GM10248 (cell line): ENCODE measurements around the gene RBBP8NL.

Experiments
- CTCF ChIA-PET: fragments of 300-600 bp; sonication (Branson Sonifier 250); formaldehyde crosslinking; extraction: SDS; loops from one replicate; lab custom pipeline; 2021; ENCODE audit warnings: antibody characterized with exemption; lab: Yijun Ruan, JAX
- POLR2A ChIA-PET: fragments of 350-650 bp; sonication (Branson Sonifier 250); formaldehyde crosslinking; extraction: SDS; loops from one replicate; lab custom pipeline; 2020; ENCODE audit warnings: antibody characterized with exemption; lab: Yijun Ruan, JAX
- DNase-seq: peaks from one replicate; pipeline ENCODE4 v3.0.0; 2012; ENCODE audit errors: extremely low spot score
- TF ChIP-seq, protein P1 (sequence below): IDR thresholded peaks from 2 replicates; pipeline ENCODE4 v1.5.1; 2012; ENCODE audit warnings: mild to moderate bottlenecking, low read depth; ENCODE audit errors: extremely low read depth, missing control alignments, control extremely low read depth

Gene RBBP8NL

DNA sequence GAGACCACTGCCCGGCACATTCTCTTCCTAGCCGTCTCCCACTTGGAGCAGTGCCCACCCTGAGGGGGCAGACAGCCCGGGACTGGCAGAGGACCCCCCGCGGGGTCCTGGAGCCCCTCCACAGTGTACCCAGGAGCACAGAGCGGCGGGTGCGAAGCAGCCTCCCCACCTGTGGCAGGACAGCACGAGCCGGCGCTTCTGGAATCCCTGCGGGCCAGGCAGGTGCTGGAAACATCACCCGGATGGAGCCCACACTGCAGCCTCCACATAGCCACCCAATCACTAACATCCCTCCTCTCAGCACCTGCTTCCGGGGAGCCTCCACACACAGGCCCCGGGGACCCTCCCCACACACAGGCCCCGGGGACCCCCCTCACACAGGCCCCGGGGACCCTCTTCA, 29.8 kb upstream of the RBBP8NL start:
- TF ChIP-seq, protein P1, sequence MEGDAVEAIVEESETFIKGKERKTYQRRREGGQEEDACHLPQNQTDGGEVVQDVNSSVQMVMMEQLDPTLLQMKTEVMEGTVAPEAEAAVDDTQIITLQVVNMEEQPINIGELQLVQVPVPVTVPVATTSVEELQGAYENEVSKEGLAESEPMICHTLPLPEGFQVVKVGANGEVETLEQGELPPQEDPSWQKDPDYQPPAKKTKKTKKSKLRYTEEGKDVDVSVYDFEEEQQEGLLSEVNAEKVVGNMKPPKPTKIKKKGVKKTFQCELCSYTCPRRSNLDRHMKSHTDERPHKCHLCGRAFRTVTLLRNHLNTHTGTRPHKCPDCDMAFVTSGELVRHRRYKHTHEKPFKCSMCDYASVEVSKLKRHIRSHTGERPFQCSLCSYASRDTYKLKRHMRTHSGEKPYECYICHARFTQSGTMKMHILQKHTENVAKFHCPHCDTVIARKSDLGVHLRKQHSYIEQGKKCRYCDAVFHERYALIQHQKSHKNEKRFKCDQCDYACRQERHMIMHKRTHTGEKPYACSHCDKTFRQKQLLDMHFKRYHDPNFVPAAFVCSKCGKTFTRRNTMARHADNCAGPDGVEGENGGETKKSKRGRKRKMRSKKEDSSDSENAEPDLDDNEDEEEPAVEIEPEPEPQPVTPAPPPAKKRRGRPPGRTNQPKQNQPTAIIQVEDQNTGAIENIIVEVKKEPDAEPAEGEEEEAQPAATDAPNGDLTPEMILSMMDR = no peak
- ChIA-PET CTCF (no interaction called here), POLR2A (no interaction called here)
- DNase-seq = no peak

GRCh38 chr20:62455929-62456328, 28.6 kb upstream of the RBBP8NL start:
- ChIA-PET CTCF (no interaction called here), POLR2A (no interaction called here)
- no peak for DNase-seq
- TF ChIP-seq, protein P1 = no peak

GRCh38 chr20:62454904-62455636, 27.7 kb upstream of the RBBP8NL start:
- POLR2A ChIA-PET = no interaction called here
- CTCF ChIA-PET = no interaction called here
- TF ChIP-seq, protein P1 = no peak
- DNase-seq = no peak

DNA sequence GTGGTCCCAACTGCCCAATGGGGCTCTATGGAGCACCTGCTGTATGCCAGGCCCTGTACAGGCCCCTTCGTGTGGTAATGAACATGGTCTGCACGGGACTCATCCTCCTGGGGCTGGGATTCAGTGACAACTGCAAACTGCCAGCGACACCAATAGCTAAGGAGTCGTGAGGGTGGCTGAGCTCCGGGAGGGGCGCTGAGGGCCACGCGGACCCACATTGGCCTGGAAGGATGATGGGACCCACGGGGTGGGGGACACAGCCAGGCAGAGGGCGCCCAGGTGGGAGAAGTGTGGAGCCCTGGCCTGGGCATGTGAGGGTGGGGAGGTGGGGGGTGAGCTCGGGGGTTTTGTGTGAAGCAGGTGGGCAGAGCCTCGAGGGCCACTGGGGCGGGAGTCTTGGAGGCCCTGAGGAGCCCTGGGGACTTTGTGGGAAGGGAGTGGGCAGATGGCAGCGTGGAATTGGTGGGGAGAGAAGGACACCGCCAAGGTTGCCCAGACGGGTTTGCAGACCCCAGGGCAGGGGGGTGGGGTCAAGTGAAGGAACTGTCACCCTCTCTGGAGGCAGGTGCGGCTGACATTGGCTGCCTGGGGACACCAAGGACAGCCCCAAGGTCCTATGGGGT, 26.0 kb upstream of the RBBP8NL start:
- CTCF ChIA-PET = no interaction called here
- no peak for DNase-seq
- POLR2A ChIA-PET = no interaction called here
- TF ChIP-seq, protein P1 = no peak

DNA sequence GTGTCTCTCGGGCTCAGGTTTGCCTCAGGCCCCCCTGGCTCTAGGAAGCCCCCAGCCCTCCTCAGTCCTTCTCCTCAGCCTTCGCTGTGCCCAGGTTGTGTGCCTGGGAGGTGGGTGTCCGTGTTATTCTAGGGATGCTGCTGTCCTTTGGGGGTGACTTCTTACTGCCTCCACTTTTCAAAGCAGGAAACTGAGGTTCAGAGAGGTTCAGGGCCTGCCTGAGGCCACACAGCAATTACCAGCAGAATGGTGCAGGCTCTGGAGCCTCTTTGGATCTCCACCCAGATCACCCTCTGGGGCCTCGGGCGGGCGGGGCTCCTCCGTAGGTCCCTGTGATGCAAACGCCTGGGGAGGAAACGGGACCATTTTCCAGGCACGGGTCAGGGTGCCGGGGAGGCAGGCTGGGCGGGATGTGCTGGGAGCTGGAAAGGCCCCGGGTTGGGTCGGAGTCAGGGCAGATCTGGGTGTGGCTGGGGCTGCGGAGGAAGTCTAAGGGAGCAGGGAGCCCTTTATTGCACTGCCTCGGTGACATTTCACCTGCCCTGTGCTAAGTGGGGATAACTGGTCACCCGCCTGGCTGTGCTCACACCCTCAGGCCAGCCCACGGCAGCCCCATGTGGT, 25.2 kb upstream of the RBBP8NL start:
- DNase-seq = no peak
- POLR2A ChIA-PET = no interaction called here
- CTCF ChIA-PET = no interaction called here
- TF ChIP-seq, protein P1 = no peak

DNA sequence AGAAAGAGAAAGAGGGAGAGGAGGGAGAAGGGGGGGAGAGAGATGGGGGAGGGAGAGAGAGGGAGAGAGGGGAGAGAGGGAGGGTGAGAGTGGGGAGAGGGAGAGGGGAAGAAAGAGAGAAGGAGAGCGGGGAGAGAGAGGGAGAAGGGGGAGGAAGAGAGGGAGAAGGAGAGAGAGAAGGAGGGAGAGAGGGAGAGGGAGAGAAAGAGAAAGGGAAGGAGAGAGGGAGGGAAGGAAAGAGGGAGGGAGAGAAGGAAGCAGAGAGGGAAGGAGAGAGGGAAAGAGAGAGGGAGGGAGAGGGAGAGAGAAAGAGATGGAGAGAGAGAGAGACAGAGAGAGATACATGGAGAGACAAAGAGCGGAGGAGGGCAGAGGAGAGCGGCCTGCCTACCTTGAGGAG, 24.6 kb upstream of the RBBP8NL start:
- ChIA-PET POLR2A (no interaction called here), CTCF (no interaction called here)
- TF ChIP-seq, protein P1 = no peak
- no peak for DNase-seq
